Central memory CD4-positive, alpha-beta T cell (primary cell): ENCODE results near the gene HIVEP3.

ENCODE experiments used
- DNase-seq: peaks from one replicate; pipeline ENCODE4 v3.0.0; 2022

Gene HIVEP3

DNA sequence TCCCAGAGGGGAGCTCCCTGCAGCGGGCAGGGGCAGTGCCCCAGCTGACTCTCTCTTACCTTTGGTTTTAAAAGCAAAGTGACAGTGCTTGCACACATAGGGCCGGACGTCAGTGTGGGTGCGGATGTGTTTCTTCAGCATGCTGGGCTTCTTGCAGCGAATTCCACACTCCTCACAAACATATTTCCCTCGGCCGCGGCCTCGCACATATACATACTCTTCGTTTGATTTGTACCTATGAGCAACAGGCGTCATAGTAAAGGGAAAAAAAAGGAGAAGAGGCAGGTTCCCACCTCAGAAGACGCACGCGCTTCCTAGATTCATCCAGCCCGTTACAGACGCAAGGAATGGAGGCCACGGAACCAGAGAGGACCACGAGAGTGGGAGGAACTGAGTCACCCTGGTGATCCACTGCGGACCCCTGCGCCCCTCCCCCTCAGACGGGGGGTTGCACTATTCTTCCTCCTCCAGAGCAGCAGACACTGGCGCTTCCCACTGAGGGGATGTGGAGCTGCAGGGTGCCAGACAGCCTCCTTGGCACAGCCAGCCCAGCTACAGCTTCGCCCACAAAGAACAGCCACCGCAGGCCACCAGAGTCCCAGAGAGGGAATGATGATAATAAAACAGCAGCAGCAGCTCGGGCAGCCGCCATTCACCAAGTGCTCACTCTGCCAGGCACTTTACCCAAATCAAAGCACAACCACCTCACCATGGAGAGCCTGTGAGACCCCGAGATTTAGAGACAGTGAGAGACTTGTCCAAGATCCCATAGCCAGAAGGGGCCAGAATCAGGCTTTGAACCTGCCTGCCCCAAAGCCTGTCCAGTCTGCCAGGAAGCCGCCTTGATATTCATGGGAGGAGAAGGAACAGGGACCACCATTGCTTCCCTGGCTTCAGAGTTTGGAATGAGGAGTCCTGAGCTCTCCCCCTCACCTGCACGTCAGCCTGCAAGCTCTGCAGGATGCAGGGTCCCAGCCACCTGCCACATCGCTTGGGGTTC is 393.7 kb downstream of the HIVEP3 start:
- DNase-seq: no peak

GRCh38 chr1:41523949-41524675 is 394.6 kb downstream of the HIVEP3 start:
- DNase-seq: no peak

DNA sequence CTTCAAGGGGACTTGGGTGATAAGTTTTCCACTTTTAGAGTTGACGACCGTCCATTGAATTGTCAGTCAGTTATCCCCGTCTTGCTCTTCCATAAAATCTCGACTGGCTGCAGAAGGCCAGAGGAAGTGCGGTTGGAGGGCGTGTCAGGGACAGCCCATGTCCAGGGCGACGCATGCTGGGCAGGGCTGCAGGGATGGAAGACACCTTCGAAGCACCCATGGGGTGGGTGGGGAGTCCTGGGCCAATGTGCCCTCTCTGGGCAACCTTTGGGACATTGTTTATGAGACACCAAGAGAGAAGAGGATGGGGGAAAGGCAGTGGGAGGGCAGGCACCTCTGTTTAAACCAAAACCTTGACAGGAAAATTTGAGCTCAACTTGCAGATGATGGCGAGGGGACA is 395.7 kb downstream of the HIVEP3 start:
- no peak for DNase-seq

GRCh38 chr1:41521766-41522165 is 397.0 kb downstream of the HIVEP3 start:
- no peak for DNase-seq

DNA sequence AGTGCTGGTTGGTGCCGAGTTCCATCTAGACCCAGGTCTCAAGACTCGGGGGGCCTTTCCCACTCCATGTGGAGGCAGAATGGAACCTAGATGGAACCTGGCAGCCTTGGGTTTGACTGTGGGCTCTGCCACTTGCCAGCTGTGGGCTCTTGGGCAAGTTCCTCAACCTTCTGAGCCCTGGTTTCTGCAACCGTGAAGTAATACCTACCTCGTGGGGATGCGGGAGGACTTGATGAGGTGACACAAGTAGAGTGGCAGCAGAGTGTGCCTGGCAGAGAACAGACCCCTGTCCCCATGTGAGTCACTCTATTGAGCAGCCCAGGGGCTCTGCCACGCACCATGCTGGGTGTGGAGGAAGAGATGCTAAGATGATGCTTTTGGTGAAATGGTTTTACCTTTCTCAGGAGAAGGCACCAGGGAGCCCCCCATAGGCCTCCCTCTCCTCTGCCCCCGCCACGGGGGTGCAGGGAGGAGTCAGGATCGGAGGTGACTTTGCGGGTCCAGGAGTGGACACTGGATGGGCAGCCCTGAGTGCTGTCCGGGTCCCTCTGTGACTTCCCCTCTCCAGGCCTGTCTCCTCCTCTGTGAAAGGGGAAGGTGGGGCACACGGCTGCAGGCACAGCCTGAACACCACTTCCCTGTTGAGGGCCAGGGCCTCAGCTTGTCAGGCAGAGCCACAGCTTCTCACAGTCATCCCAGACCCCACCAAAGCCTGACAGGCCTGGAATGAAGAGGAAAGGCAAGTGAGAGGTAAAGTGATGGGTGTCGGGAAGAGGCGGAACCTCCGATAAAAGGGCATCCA is 397.6 kb downstream of the HIVEP3 start:
- no peak for DNase-seq

DNA sequence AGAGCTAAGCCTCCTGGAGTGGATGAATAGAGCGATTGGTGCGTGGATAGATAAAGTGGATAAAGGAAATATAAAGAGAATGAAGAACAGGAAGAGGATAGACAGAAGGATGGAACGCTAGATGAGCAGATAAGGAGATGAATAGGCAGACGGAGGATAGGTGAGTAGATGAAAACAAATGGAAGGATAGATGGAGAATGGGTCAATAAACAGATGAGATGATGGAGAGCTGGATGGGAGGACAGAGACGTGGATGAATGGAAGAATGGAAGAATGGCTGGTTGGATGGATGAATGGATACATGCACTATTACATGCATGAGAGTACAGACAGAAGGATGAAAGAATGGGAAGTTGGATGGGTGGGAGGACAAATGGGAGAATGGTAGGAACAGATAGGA is 399.1 kb downstream of the HIVEP3 start:
- no peak for DNase-seq

DNA sequence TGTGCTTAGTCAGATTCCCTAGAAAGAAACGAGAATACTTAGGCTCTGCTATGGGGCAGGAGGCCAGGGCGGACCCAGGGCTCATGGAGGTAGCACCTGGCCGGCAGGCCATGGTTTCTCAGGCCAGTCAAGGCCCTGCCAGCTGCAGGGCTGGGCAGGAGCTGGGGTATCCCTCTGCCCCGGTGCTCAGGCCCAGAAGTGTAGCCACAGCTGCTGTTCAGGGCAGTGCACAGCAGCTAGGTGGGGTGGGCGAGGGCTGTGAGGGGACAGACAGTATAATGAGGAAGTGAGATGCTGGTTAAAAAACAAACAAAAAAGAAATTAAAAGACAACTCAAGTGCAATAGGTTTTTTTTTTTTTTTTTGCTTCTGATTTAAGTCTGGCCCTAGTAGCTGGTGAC is 400.3 kb downstream of the HIVEP3 start:
- DNase-seq: no peak

- DNase-seq: no peak
Measured at GRCh38 chr1:41517062-41517438, 401.7 kb downstream of the HIVEP3 start.

DNA sequence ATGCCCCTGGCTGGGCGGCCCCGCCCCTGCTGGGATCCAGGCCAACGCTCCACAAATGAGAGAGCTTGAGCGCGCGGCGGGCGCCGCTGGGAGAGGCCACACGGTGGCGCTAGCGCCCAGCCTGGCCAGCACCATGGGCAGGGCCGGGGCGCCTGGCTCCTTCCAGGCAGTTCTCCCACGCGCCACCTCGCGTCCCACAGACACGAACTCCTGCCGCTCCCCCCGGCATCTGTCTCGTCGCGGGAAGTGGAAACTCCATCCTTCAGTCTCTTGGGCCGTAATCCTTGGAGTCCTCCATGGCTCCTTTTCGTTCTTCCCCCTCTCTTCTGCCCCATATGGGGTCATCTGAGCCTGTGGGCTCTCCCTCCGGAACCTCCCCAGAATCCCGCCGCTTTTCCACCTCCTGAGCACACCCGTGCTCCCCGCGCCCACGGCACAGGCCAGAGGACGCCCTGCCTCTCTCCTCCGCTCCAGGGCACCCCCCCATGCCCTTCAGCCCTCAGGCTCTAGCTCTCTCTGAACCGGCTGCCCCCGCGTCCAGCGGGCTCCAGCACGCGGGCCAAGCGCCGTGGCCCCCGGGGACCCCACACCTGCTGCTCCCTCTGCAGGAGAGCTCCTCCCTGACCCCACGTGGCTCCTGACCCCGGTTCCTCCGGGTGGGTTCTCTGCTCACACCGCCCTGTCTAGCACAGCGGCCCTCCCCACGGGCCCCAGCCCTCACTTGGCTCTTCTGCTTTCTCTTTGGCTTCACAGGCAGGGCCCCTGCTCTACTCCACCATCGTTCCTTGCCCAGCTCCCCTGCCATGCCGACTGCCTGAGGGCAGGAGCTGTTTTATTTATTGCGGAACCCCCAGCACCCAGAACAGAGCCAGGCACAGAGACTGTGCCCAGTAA is 402.3 kb downstream of the HIVEP3 start:
- DNase-seq: peak; percentile 18

DNA sequence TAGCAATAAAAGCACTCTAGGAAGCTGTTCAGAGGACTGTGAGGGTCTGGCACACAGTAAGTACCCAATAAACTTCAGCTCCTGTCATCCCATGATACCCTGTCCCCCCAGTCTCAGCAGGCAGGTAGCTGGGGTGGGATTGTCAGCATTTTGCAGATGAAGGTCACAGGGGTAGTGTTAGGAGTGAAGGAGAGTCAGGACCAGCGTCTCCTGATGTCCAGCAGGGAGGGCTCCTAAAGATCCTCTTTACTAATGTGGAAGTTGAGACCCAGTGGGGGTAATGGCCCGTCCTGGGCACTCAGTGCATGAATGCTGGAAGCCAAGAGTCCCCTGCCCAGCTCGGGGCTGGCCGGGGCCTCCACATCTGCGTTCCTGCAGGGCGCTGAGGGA is 402.9 kb downstream of the HIVEP3 start:
- no peak for DNase-seq

DNA sequence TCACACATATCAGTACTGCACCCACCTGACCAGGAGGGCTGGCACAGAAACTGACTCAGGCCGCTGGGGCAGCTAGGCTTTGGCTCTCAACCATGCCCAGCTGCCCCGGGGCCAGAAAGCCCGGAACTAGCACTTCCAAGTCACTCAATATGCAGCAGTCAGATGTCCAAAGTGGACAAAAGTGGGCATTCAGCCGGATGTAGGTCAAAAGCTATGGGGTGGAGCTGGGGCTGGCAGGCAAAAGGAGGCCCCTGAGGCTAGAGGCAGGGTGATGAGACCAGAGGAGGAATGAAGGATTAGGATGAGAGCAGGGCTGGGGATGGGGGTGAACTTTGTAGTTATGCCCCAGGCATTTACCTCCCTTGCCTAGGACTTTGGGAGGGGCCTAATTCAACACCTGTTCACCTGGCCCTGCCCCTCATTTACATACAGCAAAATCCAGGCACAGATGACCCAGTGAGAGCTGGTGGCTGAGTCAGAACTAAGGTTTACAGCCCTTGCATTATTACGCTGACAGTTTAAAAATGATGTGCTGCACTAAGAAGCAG is 403.5 kb downstream of the HIVEP3 start:
- DNase-seq: no peak

GRCh38 chr1:41514381-41514780 is 404.3 kb downstream of the HIVEP3 start:
- DNase-seq: no peak

DNA sequence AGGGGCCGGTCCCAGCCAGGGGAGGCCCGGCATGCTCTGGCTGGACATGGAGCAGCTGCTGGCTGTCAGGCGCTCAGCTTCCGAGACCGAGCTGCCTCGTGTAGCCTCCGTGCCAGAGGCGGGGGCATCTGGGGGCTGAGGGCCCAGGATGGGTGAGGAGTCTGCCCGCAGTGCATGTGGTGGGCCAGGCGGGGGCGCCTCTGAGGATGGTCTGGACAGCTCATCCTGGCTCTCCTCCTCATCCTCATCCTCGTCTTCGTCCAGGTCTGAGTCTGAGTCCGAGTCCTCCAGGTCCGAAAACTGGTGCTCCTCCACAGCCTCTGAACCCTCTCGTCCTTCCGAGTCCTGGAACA is 405.4 kb downstream of the HIVEP3 start:
- DNase-seq: no peak

- DNase-seq: no peak
Measured at GRCh38 chr1:41512701-41513382, 405.9 kb downstream of the HIVEP3 start.

GRCh38 chr1:41511239-41511540 is 407.5 kb downstream of the HIVEP3 start:
- no peak for DNase-seq

GRCh38 chr1:41510531-41511238 is 408.0 kb downstream of the HIVEP3 start:
- no peak for DNase-seq

GRCh38 chr1:41509270-41509671 is 409.5 kb downstream of the HIVEP3 start:
- DNase-seq: no peak

DNA sequence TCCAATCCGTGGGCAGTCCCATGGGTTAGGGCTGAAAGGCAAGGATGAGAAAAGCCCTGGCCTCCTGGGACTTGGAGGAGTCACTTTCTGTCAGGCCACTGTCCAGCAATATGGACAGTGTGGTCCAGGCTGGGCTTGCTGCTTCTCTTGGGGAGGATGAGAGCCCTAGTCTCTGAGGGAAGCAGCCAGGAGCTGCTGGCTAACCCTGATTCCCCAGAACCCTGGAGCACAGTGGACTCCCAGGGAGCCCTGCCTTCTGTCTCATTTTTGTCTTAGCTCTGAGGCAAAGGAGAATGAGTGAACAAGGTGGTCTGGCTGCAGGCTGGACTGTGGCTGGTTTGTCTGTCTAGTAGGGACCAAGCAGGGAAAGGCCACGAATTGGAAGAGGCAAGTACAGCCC is 410.4 kb downstream of the HIVEP3 start:
- DNase-seq: no peak

- no peak for DNase-seq
Measured at GRCh38 chr1:41507836-41508235, 410.9 kb downstream of the HIVEP3 start.

- no peak for DNase-seq
Measured at GRCh38 chr1:41507110-41507720, 411.5 kb downstream of the HIVEP3 start.
